K562 (cell line): ENCODE data around the gene AHCYL2. TPM values are rescaled to one million over a fixed set of nuclear protein-coding genes. Genes with fewer than 3 reads are reported as not detected.

ENCODE experiments used
- CBX8 ChIP-seq: fragments of 200-600 bp; sonication (generic); IDR thresholded peaks from 2 replicates; pipeline ENCODE4 v1.6.1; 2012; ENCODE audit warnings: borderline replicate concordance, mixed run types, low read depth, mild to moderate bottlenecking, moderate library complexity, mixed read lengths, low read length, control low read depth, inconsistent platforms; ENCODE audit not compliant: poor library complexity, severe bottlenecking; ENCODE audit errors: extremely low read depth
- ESRRB ChIP-seq: fragments of 250-450 bp; sonication (Bioruptor Pico); IDR thresholded peaks from 2 replicates; pipeline ENCODE4 v1.5.0; 2020; ENCODE audit warnings: mild to moderate bottlenecking, moderate library complexity, borderline replicate concordance
- KDM4B ChIP-seq, 2 experiments: fragments of 450-650 bp in 1 of 2; sonication (generic) in 1 of 2; IDR thresholded peaks; 2 replicates each; pipeline ENCODE4 v1.6.1; 2016 to 2017; ENCODE audit warnings: borderline replicate concordance in 2 of 2, antibody characterized with exemption in 1 of 2, low read depth in 1 of 2, mild to moderate bottlenecking in 1 of 2
- POLR2B ChIP-seq: fragments of 450-650 bp; IDR thresholded peaks from 2 replicates; pipeline ENCODE4 v1.6.1; 2018; ENCODE audit warnings: low read depth; ENCODE audit not compliant: partially characterized antibody
- POLR2H ChIP-seq: IDR thresholded peaks from 2 replicates; pipeline ENCODE4 v1.6.1; 2016; ENCODE audit warnings: missing genetic modification characterization, low read depth, mild to moderate bottlenecking, control low read depth, missing compliant biosample characterization, moderate library complexity
- TAF7 ChIP-seq: fragments of 450-650 bp; IDR thresholded peaks from 2 replicates; pipeline ENCODE4 v1.6.1; 2016; ENCODE audit warnings: missing genetic modification characterization, missing compliant biosample characterization
- XRCC5 ChIP-seq: fragments of 200-400 bp; formaldehyde crosslinking; IDR thresholded peaks from 2 replicates; pipeline ENCODE4 v1.6.1; 2017; ENCODE audit warnings: low read depth, mild to moderate bottlenecking, low read length
- ZNF12 ChIP-seq: sonication (generic); formaldehyde crosslinking; IDR thresholded peaks from 2 replicates; pipeline ENCODE4 v1.4.0; 2020; ENCODE audit warnings: mild to moderate bottlenecking, missing genetic modification reagents
- ZNF24 ChIP-seq: fragments of 450-650 bp; IDR thresholded peaks from 2 replicates; pipeline ENCODE4 v1.6.1; 2016
- polyA plus RNA-seq, 8 experiments: library from polyadenylated mRNA; depleted of rRNA in 4 of 8; stranded (reverse) in 5 of 8; unstranded in 3 of 8; fragments of >200 nt; fragmentation: Nextera tagmentation in 2 of 8; fragmentation: Illumina TruSeq in 1 of 8; extraction: Ambion mirVana in 2 of 8; extraction: Trizol in 1 of 8; gene quantifications; 2 replicates each; pipeline versions ENCODE4 v1.2.1 to v1.2.3, GENCODE V29; 2011 to 2014; ENCODE audit warnings: inconsistent platforms in 1 of 8, missing spikeins in 1 of 8
- total RNA-seq, 7 experiments: library from RNA; depleted of rRNA in 6 of 7; stranded (reverse); fragments of >200 nt in 6 of 7; fragmentation: Illumina TruSeq in 2 of 7; extraction: Trizol in 2 of 7; gene quantifications; 2 replicates each; pipeline versions ENCODE4 v1.2.1 to v1.2.3, GENCODE V29; 2011 to 2021; ENCODE audit warnings: low replicate concordance in 1 of 7
- TF ChIP-seq, protein P1 (sequence below): sonication (generic); formaldehyde crosslinking; IDR thresholded peaks from 2 replicates; pipeline ENCODE4 v1.8.1; 2023; ENCODE audit warnings: missing genetic modification reagents, mild to moderate bottlenecking, borderline replicate concordance
- TF ChIP-seq, protein P2 (sequence below): sonication (generic); formaldehyde crosslinking; IDR thresholded peaks from 2 replicates; pipeline ENCODE4 v1.8.1; 2023; ENCODE audit warnings: mild to moderate bottlenecking, missing genetic modification reagents
- TF ChIP-seq, protein P3 (sequence below), 2 experiments: IDR thresholded peaks; 2 replicates each; pipeline ENCODE4 v1.6.1; 2012; ENCODE audit warnings: improper control_type of control experiment in 2 of 2, low read depth in 2 of 2, low read length in 2 of 2, borderline replicate concordance in 1 of 2

AHCYL2 gene
- total and polyA plus RNA-seq, 9 of the 15 experiments (the other 6 are each of a cell fraction or from before 2014, with no cell fraction given), result 0.93 to 10.5 (median 5.2) TPM

DNA sequence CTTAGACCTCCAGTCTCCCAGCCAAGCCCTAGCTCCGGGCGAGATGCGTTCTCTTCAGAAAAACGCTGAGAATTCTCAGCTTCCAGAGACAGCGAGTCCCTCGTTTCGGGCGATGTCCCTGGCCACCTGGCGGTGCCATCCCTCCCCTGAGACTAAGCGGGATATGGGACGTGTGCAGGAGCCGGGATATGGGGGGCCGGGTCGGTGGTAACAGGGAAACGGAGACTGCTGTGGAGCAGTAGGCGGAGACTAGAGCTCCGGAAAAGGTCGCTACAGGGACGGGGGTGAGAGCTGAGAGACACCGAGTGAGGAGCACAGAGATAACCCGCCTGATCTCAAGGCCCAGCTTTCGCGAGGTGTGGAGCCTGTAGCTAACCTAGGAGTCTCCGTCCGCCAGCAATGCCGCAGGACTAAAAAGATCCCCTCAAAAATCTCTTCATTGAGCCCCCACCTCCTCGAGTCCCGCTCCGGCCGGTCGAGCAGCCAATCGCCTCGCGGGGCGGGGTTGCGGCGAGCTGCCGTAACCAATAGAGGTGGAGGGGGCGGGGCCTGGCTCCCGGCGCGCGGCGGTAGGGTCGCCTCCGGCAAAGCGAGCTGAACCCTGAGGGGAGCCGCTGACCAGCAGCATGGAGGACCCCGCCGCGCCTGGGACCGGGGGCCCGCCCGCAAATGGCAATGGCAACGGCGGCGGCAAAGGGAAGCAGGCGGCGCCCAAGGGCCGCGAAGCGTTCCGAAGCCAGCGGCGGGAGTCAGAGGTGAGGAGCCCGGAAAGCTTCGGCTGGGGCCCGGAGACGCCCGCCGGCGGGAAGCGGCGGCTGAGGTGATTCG is 209.2 kb downstream of the AHCYL2 start, which contains the start of gene STRIP2 (continued):
- TF ChIP-seq, protein P1, sequence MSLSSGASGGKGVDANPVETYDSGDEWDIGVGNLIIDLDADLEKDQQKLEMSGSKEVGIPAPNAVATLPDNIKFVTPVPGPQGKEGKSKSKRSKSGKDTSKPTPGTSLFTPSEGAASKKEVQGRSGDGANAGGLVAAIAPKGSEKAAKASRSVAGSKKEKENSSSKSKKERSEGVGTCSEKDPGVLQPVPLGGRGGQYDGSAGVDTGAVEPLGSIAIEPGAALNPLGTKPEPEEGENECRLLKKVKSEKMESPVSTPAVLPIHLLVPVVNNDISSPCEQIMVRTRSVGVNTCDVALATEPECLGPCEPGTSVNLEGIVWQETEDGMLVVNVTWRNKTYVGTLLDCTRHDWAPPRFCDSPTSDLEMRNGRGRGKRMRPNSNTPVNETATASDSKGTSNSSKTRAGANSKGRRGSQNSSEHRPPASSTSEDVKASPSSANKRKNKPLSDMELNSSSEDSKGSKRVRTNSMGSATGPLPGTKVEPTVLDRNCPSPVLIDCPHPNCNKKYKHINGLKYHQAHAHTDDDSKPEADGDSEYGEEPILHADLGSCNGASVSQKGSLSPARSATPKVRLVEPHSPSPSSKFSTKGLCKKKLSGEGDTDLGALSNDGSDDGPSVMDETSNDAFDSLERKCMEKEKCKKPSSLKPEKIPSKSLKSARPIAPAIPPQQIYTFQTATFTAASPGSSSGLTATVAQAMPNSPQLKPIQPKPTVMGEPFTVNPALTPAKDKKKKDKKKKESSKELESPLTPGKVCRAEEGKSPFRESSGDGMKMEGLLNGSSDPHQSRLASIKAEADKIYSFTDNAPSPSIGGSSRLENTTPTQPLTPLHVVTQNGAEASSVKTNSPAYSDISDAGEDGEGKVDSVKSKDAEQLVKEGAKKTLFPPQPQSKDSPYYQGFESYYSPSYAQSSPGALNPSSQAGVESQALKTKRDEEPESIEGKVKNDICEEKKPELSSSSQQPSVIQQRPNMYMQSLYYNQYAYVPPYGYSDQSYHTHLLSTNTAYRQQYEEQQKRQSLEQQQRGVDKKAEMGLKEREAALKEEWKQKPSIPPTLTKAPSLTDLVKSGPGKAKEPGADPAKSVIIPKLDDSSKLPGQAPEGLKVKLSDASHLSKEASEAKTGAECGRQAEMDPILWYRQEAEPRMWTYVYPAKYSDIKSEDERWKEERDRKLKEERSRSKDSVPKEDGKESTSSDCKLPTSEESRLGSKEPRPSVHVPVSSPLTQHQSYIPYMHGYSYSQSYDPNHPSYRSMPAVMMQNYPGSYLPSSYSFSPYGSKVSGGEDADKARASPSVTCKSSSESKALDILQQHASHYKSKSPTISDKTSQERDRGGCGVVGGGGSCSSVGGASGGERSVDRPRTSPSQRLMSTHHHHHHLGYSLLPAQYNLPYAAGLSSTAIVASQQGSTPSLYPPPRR (CRISPR knock-in tag), result peak; percentile 47; the same call in 1 of the 2 replicates
- no peak for TF ChIP-seq CBX8
- peak; percentile 61 for TF ChIP-seq TAF7 (tag)
- peak; percentile 77 for TF ChIP-seq ZNF24
- TF ChIP-seq XRCC5, result peak; percentile 27; the same call in 1 of the 2 replicates
- peak; percentile 96 for TF ChIP-seq POLR2B
- TF ChIP-seq ESRRB, result no peak
- TF ChIP-seq, protein P2, sequence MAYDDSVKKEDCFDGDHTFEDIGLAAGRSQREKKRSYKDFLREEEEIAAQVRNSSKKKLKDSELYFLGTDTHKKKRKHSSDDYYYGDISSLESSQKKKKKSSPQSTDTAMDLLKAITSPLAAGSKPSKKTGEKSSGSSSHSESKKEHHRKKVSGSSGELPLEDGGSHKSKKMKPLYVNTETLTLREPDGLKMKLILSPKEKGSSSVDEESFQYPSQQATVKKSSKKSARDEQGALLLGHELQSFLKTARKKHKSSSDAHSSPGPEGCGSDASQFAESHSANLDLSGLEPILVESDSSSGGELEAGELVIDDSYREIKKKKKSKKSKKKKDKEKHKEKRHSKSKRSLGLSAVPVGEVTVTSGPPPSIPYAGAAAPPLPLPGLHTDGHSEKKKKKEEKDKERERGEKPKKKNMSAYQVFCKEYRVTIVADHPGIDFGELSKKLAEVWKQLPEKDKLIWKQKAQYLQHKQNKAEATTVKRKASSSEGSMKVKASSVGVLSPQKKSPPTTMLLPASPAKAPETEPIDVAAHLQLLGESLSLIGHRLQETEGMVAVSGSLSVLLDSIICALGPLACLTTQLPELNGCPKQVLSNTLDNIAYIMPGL (CRISPR knock-in tag), result peak; percentile 68; the same call in 1 of the 2 replicates
- TF ChIP-seq, protein P3, sequence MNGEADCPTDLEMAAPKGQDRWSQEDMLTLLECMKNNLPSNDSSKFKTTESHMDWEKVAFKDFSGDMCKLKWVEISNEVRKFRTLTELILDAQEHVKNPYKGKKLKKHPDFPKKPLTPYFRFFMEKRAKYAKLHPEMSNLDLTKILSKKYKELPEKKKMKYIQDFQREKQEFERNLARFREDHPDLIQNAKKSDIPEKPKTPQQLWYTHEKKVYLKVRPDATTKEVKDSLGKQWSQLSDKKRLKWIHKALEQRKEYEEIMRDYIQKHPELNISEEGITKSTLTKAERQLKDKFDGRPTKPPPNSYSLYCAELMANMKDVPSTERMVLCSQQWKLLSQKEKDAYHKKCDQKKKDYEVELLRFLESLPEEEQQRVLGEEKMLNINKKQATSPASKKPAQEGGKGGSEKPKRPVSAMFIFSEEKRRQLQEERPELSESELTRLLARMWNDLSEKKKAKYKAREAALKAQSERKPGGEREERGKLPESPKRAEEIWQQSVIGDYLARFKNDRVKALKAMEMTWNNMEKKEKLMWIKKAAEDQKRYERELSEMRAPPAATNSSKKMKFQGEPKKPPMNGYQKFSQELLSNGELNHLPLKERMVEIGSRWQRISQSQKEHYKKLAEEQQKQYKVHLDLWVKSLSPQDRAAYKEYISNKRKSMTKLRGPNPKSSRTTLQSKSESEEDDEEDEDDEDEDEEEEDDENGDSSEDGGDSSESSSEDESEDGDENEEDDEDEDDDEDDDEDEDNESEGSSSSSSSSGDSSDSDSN (IDR thresholded peaks at IDR 0.05; ENCODE audit: borderline replicate concordance in 1 of 2, low read depth in 2 of 2, low read length in 2 of 2), result peak; percentile 95 to 99
- TF ChIP-seq POLR2H (tag), result peak; percentile 93
- TF ChIP-seq ZNF12 (CRISPR knock-in tag), result peak; percentile 80; the same call in 1 of the 2 replicates
- peak in 1 of 2 experiments; percentile 53; a peak in 1 of 4 replicates for TF ChIP-seq KDM4B (IDR thresholded peaks at IDR 0.05; ENCODE audit: borderline replicate concordance in 2 of 2, low read depth in 1 of 2)
